NCI-H82 (cell line): ENCODE measurements around the gene CIPC.

Experiments used
- DNase-seq: peaks from one replicate; lab custom pipeline; 2025; lab: John Stamatoyannopoulos, UW

CIPC gene

GRCh38 chr14:77071938-77072388 is 26.1 kb upstream of the CIPC start:
- DNase-seq = no peak

GRCh38 chr14:77074969-77075368 is 23.1 kb upstream of the CIPC start:
- no peak for DNase-seq

GRCh38 chr14:77076113-77076631 is 21.9 kb upstream of the CIPC start:
- DNase-seq = peak; percentile 49

- DNase-seq = no peak
Observed at GRCh38 chr14:77077040-77077439, 21.0 kb upstream of the CIPC start.

- DNase-seq = no peak
Observed at GRCh38 chr14:77082356-77082755, 15.7 kb upstream of the CIPC start.

- DNase-seq = no peak
Observed at GRCh38 chr14:77083082-77083481, 15.0 kb upstream of the CIPC start.

- DNase-seq = no peak
Observed at GRCh38 chr14:77084985-77085384, 13.1 kb upstream of the CIPC start.

GRCh38 chr14:77085538-77085937 is 12.5 kb upstream of the CIPC start:
- no peak for DNase-seq

GRCh38 chr14:77086017-77086727 is 11.9 kb upstream of the CIPC start:
- DNase-seq = peak; percentile 66

GRCh38 chr14:77086951-77087350 is 11.1 kb upstream of the CIPC start:
- no peak for DNase-seq

- DNase-seq = no peak
Observed at GRCh38 chr14:77087631-77088030, 10.4 kb upstream of the CIPC start.

GRCh38 chr14:77088219-77088618 is 9.8 kb upstream of the CIPC start:
- peak; percentile 59 for DNase-seq

GRCh38 chr14:77088645-77089044 is 9.4 kb upstream of the CIPC start:
- no peak for DNase-seq

GRCh38 chr14:77091518-77091917 is 6.5 kb upstream of the CIPC start:
- no peak for DNase-seq

- DNase-seq = no peak
Observed at GRCh38 chr14:77092676-77093075, 5.4 kb upstream of the CIPC start.

- peak; percentile 89 for DNase-seq
Observed at GRCh38 chr14:77094672-77095284, 3.3 kb upstream of the CIPC start.

- DNase-seq = peak; percentile 61
Observed at GRCh38 chr14:77097006-77097699, 905 bp upstream of the CIPC start.

GRCh38 chr14:77098529-77099353 is 683 bp downstream of the CIPC start:
- DNase-seq = peak; percentile 53

- peak; percentile 22 for DNase-seq
Observed at GRCh38 chr14:77099425-77100167, 1.5 kb downstream of the CIPC start.

GRCh38 chr14:77100961-77101360 is 2.9 kb downstream of the CIPC start:
- DNase-seq = no peak

GRCh38 chr14:77102154-77102553 is 4.1 kb downstream of the CIPC start:
- DNase-seq = no peak
